OCI-LY1 (cell line): ENCODE measurements around the gene FCAR.
"Not testable (repeated sequence)": the region's sequence is repeated elsewhere in the genome, so short reads cannot be mapped to it uniquely, and the experiment has no call there.

Source experiments
- H2AFZ ChIP-seq: fragments of 200-600 bp; sonication (generic), shearing (Covaris generic); 2 replicates; pipeline ENCODE4 v1.6.0; 2014; ENCODE audit warnings: antibody characterized with exemption, mild to moderate bottlenecking, low read length
- H3F3A ChIP-seq: fragments of 200-600 bp; sonication (generic), shearing (Covaris generic); 2 replicates; pipeline ENCODE4 v1.6.0; 2014; ENCODE audit warnings: mild to moderate bottlenecking, antibody characterized with exemption, low read length, moderate library complexity; ENCODE audit not compliant: insufficient read depth
- H3K27ac ChIP-seq: fragments of 200-600 bp; sonication (generic); 2 replicates; pipeline ENCODE4 v1.5.1; 2014; ENCODE audit warnings: low read length, mixed run types, mild to moderate bottlenecking, low read depth; ENCODE audit not compliant: poor library complexity, severe bottlenecking
- H3K27me3 ChIP-seq: fragments of 200-600 bp; sonication (generic); 2 replicates; pipeline ENCODE4 v1.6.0; 2014; ENCODE audit warnings: antibody characterized with exemption, mild to moderate bottlenecking, low read length, moderate library complexity; ENCODE audit not compliant: insufficient read depth
- H3K36me3 ChIP-seq: fragments of 200-600 bp; sonication (generic); 2 replicates; pipeline ENCODE4 v1.6.1; 2014; ENCODE audit warnings: mild to moderate bottlenecking, antibody characterized with exemption, low read length, moderate library complexity, mixed read lengths; ENCODE audit not compliant: insufficient read depth
- H3K4me1 ChIP-seq: fragments of 200-600 bp; sonication (generic); 2 replicates; pipeline ENCODE4 v1.5.1; 2014; ENCODE audit warnings: mild to moderate bottlenecking, low read length, moderate library complexity; ENCODE audit not compliant: insufficient read depth, severe bottlenecking
- H3K4me2 ChIP-seq: fragments of 200-600 bp; sonication (generic), shearing (Covaris generic); 2 replicates; pipeline ENCODE4 v1.6.1; 2014; ENCODE audit warnings: low read length
- H3K4me3 ChIP-seq: fragments of 200-600 bp; sonication (generic); 2 replicates; pipeline ENCODE4 v1.5.1; 2014; ENCODE audit warnings: low read length, low read depth, mild to moderate bottlenecking, mixed read lengths; ENCODE audit not compliant: poor library complexity, severe bottlenecking
- H3K79me2 ChIP-seq: fragments of 200-600 bp; shearing (Covaris generic); 2 replicates; pipeline ENCODE4 v1.6.1; 2016; ENCODE audit warnings: mixed run types, low read length, mixed read lengths; ENCODE audit not compliant: insufficient read depth
- H3K9ac ChIP-seq: fragments of 200-600 bp; sonication (generic), shearing (Covaris generic); 2 replicates; pipeline ENCODE4 v1.6.1; 2014; ENCODE audit warnings: mild to moderate bottlenecking, low read length, mixed read lengths
- H3K9me2 ChIP-seq: fragments of 200-600 bp; sonication (generic), shearing (Covaris generic); 2 replicates; pipeline ENCODE4 v1.6.1; 2014; ENCODE audit warnings: low read depth, mild to moderate bottlenecking, low read length, mixed read lengths
- H3K9me3 ChIP-seq: fragments of 200-600 bp; shearing (Covaris generic); 2 replicates; pipeline ENCODE4 v1.6.1; 2014; ENCODE audit warnings: low read length, mixed read lengths
- H4K20me1 ChIP-seq: fragments of 200-600 bp; sonication (generic), shearing (Covaris generic); 2 replicates; pipeline ENCODE4 v1.6.0; 2016; ENCODE audit warnings: mild to moderate bottlenecking, low read length; ENCODE audit not compliant: insufficient read depth
- EZH2 ChIP-seq: fragments of 200-600 bp; sonication (generic), shearing (Covaris generic); IDR thresholded peaks from 2 replicates; pipeline ENCODE4 v1.8.0; 2017; ENCODE audit warnings: borderline replicate concordance, mixed run types, mild to moderate bottlenecking, antibody characterized with exemption, low read length, moderate library complexity, mixed read lengths
- TF ChIP-seq, protein P1 (sequence below): fragments of 200-600 bp; sonication (generic), shearing (Covaris generic); IDR thresholded peaks from 2 replicates; pipeline ENCODE4 v1.5.1; 2017; ENCODE audit warnings: mild to moderate bottlenecking, antibody characterized with exemption, low read length, moderate library complexity, mixed read lengths

FCAR gene

DNA sequence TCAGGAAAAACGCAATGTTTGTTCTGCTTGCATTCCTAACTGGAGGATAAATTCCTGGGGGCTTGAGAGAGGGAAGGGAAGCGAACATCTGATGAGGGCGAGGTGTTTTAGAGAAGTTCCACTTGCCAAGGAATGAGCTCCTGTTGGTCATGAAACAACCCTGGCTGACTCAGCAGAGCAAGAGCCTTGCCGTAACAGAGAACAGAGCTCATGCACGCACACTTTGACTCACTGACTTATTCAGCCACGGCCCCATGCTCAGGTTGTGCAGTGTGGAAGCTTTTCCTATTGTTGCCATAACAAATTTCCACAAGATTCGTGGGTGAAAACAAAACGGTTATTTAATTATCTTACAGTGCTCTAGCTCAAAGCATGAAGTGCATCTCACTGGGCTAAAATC lies 30.9 kb upstream of the FCAR start:
- not testable (repeated sequence) for H3K27me3 ChIP-seq, H3K9me2 ChIP-seq

DNA sequence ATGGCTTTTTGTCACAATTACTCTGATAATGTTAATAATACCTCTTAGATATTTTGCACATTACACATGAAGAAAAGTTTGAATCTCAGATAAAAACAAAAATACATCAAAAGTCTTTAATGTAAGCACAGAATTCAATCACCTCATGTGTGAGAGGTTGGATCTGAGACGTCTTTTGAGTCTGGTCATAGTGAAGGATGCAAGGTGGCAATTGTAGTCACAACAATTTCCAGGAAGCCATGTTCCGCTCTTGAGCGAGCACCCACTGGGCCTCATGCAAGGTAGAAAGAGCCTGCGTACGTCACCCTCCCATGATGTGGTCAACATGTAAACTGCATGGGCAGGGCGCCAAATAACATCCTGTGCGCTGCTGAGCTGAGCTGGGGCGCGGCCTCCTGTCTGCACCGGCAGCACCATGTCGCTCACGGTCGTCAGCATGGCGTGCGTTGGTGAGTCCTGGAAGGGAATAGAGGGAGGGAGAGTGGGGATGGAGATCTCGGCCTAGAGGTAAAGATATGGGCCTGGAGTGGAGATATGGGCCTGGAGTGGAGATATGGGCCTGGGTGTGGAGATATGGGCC lies 23.9 kb upstream of the FCAR start, which contains the start of gene KIR3DL2:
Gene KIR3DL2, plus strand, starts transcription at position 383 of the 580 bp plus-strand sequence. Its CDS starts 33 bp downstream, at position 416.
- not testable (repeated sequence) for H3K36me3 ChIP-seq, H3K27me3 ChIP-seq, H3K79me2 ChIP-seq, H3F3A ChIP-seq, H3K9me2 ChIP-seq, H3K9me3 ChIP-seq, H3K4me3 ChIP-seq, H4K20me1 ChIP-seq, H3K4me1 ChIP-seq, H3K9ac ChIP-seq, H3K27ac ChIP-seq, H3K4me2 ChIP-seq, H2AFZ ChIP-seq

More for the DNA sequence above, 30.9 kb upstream of the FCAR start:
- H3K9ac ChIP-seq, H3K9me3 ChIP-seq, H2AFZ ChIP-seq, H3K36me3 ChIP-seq, H3K4me3 ChIP-seq, H3K79me2 ChIP-seq, H3K4me2 ChIP-seq, H3F3A ChIP-seq, H3K27ac ChIP-seq, H3K4me1 ChIP-seq, H4K20me1 ChIP-seq: not testable (repeated sequence)

DNA sequence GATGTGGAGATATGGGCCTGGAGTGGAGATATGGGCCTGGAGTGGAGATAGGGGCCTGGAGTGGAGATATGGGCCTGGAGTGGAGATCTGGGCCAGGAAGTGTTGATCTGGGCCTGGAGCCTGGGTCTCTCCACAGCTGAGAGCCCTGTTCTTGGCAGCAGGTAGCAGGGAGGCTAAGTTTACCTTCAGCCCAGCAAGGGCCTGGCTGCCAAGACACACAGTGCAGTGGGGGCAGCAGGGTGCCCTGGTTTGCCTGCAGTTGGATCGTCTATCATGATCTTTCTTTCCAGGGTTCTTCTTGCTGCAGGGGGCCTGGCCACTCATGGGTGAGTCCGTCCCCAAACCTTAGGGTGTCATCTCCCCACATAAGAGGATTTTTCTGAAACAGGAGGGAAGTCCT lies 23.1 kb upstream of the FCAR start:
- H3K27ac ChIP-seq: no peak overlapping the region

DNA sequence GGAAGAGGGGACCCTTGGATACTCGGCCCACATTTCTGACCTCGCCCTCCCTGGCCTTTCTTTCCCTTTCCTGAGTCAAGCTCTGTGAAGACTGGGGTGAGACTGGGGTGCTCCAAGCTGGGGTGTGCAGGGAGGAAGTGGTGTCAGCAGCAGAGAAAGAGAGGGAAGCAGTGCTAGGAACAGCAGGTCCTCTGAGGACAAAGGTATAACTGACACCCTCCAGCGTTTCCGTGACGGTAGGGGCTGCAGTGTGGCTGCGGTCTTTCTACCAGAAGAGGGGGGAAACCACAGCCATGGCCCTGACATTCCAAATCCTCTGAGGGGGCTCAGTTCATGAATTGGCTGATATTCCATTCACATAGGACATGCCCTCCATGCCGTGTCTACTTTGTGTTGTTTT lies 22.7 kb upstream of the FCAR start:
- Histone ChIP-seq H3K9me2 (no peaks in the 10 kb centered on the region), H3K79me2 (no peaks in the 10 kb centered on the region), H3K4me3 (no peak overlapping the region), H2AFZ (no peak overlapping the region), H3K9ac (no peak overlapping the region), H3K36me3 (no peaks in the 10 kb centered on the region), H3K4me1 (no peaks in the 10 kb centered on the region), H3F3A (no peaks in the 10 kb centered on the region), H3K4me2 (no peak overlapping the region), H3K9me3 (no peaks in the 10 kb centered on the region), H4K20me1 (no peaks in the 10 kb centered on the region), H3K27ac (no peak overlapping the region), H3K27me3 (no peaks in the 10 kb centered on the region; the same call in 1 of the 2 replicates)
- TF ChIP-seq, protein P1, sequence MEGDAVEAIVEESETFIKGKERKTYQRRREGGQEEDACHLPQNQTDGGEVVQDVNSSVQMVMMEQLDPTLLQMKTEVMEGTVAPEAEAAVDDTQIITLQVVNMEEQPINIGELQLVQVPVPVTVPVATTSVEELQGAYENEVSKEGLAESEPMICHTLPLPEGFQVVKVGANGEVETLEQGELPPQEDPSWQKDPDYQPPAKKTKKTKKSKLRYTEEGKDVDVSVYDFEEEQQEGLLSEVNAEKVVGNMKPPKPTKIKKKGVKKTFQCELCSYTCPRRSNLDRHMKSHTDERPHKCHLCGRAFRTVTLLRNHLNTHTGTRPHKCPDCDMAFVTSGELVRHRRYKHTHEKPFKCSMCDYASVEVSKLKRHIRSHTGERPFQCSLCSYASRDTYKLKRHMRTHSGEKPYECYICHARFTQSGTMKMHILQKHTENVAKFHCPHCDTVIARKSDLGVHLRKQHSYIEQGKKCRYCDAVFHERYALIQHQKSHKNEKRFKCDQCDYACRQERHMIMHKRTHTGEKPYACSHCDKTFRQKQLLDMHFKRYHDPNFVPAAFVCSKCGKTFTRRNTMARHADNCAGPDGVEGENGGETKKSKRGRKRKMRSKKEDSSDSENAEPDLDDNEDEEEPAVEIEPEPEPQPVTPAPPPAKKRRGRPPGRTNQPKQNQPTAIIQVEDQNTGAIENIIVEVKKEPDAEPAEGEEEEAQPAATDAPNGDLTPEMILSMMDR: no peak
- TF ChIP-seq EZH2: no peak

More for the DNA sequence above, 23.1 kb upstream of the FCAR start:
- Histone ChIP-seq H3K9me2 (no peaks in the 10 kb centered on the region), H3K79me2 (no peaks in the 10 kb centered on the region), H2AFZ (no peak overlapping the region), H3K9me3 (no peaks in the 10 kb centered on the region), H3F3A (no peaks in the 10 kb centered on the region), H3K4me2 (no peak overlapping the region), H3K9ac (no peak overlapping the region), H3K4me3 (no peak overlapping the region), H3K36me3 (no peaks in the 10 kb centered on the region), H3K4me1 (no peaks in the 10 kb centered on the region), H3K27me3 (no peaks in the 10 kb centered on the region; the same call in 1 of the 2 replicates), H4K20me1 (no peaks in the 10 kb centered on the region)
- no peak for TF ChIP-seq EZH2
- TF ChIP-seq, protein P1: no peak

DNA sequence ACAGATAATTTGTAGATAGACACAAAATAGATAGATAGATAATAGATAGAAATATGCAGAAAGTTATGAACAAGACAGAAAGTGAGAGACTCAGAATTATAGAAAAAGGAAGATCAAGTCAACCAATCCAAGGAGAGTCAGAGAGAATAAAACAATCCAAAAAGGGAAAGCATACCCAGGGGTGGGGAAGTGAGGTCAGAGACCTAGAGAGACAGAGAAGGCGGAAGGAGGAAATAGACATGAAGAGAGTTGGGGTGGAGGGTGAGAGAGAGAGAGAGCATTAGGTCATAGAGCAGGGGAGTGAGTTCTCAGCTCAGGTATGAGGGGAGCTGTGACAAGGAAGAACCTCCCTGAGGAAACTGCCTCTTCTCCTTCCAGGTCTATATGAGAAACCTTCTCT lies 18.8 kb upstream of the FCAR start:
- not testable (repeated sequence) for H3K36me3 ChIP-seq, H3K9ac ChIP-seq, H3K4me1 ChIP-seq, H3K4me3 ChIP-seq, H3K79me2 ChIP-seq, H3K4me2 ChIP-seq, H2AFZ ChIP-seq, H3K27ac ChIP-seq, H3K9me3 ChIP-seq, H3K27me3 ChIP-seq, H3K9me2 ChIP-seq, H4K20me1 ChIP-seq, H3F3A ChIP-seq

DNA sequence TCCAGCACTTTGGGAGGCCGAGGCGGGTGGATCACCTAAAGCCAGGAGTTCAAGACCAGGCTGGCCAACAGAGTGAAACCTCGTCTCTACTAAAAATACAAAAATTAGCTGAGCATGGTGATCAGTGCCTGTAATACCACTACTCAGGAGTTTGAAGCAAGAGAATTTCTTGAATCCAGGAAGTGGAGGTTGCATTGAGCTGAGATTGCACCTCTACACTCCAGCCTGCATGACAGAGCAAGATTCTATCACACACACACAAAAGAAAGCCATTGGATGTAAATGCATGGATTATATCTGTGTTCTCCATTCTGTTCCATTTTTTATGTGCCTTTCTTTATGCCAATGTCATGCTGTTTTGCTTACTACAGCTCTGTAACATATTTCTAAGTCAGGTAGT lies 15.6 kb upstream of the FCAR start:
- H3K4me3 ChIP-seq, H3K4me2 ChIP-seq, H4K20me1 ChIP-seq, H2AFZ ChIP-seq, H3K27me3 ChIP-seq, H3K79me2 ChIP-seq, H3K36me3 ChIP-seq, H3K9ac ChIP-seq, H3K4me1 ChIP-seq, H3F3A ChIP-seq, H3K27ac ChIP-seq, H3K9me2 ChIP-seq, H3K9me3 ChIP-seq: not testable (repeated sequence)
